Fibroblast of lung (primary cell): ENCODE results near the gene ITPK1. TPM values are rescaled to one million over a fixed set of nuclear protein-coding genes. Genes with fewer than 3 reads are reported as not detected.

ENCODE experiments used
- DNase-seq, 2 donors: peaks; one replicate each; pipeline versions ENCODE4 v3.0.0 to v3.0.0-alpha.2; 2010; ENCODE audit warnings: low read depth in 2 of 2
- H2AFZ ChIP-seq: 2 replicates; pipeline ENCODE4 v1.5.1; 2012; ENCODE audit warnings: low read length, control low read depth, inconsistent platforms
- H3K27ac ChIP-seq: 2 replicates; pipeline ENCODE4 v1.5.1; 2011; ENCODE audit warnings: low read length, control low read depth; ENCODE audit not compliant: insufficient read depth
- H3K27me3 ChIP-seq: 2 replicates; pipeline ENCODE4 v1.5.1; 2011; ENCODE audit warnings: mild to moderate bottlenecking, low read length; ENCODE audit not compliant: control insufficient read depth, insufficient read depth
- H3K36me3 ChIP-seq: 2 replicates; pipeline ENCODE4 v1.5.1; 2011; ENCODE audit warnings: low read length; ENCODE audit not compliant: control insufficient read depth, insufficient read depth
- H3K4me1 ChIP-seq: 2 replicates; pipeline ENCODE4 v1.5.1; 2011; ENCODE audit warnings: low read length; ENCODE audit not compliant: control insufficient read depth, insufficient read depth; ENCODE audit errors: extremely low read depth
- H3K4me2 ChIP-seq: 2 replicates; pipeline ENCODE4 v1.5.1; 2011; ENCODE audit warnings: low read length, control low read depth; ENCODE audit not compliant: insufficient read depth; ENCODE audit errors: extremely low read depth
- H3K4me3 ChIP-seq, 4 experiments: fragments of 200-600 bp in 1 of 4; sonication (generic) in 1 of 4; replicated peaks in 1 of 4; 2 replicates each; pipeline ENCODE4 v1.5.1; 2011 to 2016; ENCODE audit warnings: low read length in 4 of 4, low read depth in 3 of 4, mild to moderate bottlenecking in 3 of 4, control low read depth in 2 of 4, inconsistent platforms in 1 of 4, mixed read lengths in 1 of 4; ENCODE audit not compliant: insufficient read depth in 1 of 4; ENCODE audit errors: control extremely low read depth in 1 of 4
- H3K79me2 ChIP-seq: 2 replicates; pipeline ENCODE4 v1.5.1; 2012; ENCODE audit warnings: mild to moderate bottlenecking, low read length, inconsistent platforms; ENCODE audit not compliant: control insufficient read depth, insufficient read depth
- H3K9ac ChIP-seq: 2 replicates; pipeline ENCODE4 v1.5.1; 2011; ENCODE audit warnings: mild to moderate bottlenecking, low read length, control low read depth; ENCODE audit not compliant: insufficient read depth
- H3K9me3 ChIP-seq: 2 replicates; pipeline ENCODE4 v1.5.1; 2012; ENCODE audit warnings: low read depth, low read length; ENCODE audit not compliant: control insufficient read depth, insufficient read depth
- H4K20me1 ChIP-seq: 2 replicates; pipeline ENCODE4 v1.5.1; 2011; ENCODE audit warnings: low read length; ENCODE audit not compliant: control insufficient read depth, insufficient read depth; ENCODE audit errors: extremely low read depth
- CTCF ChIP-seq, 2 donors: IDR thresholded peaks in 1 of 2; conservative IDR thresholded peaks in 1 of 2; 1 replicate in 1 of 2; 2 replicates in 1 of 2; pipeline ENCODE4 v1.5.1; 2011 to 2012; ENCODE audit warnings: low read length in 2 of 2, control low read depth in 1 of 2, inconsistent platforms in 1 of 2, low read depth in 1 of 2, mild to moderate bottlenecking in 1 of 2
- EZH2 ChIP-seq: IDR thresholded peaks from 2 replicates; pipeline ENCODE4 v1.5.1; 2012; ENCODE audit warnings: low read length, control low read depth, mild to moderate bottlenecking; ENCODE audit errors: missing control alignments
- polyA plus RNA-seq, 2 donors: library from polyadenylated mRNA; depleted of rRNA in 1 of 2; stranded (reverse) in 1 of 2; unstranded in 1 of 2; fragments of >200 nt; gene quantifications; 2 replicates each; pipeline ENCODE4 v1.2.1, GENCODE V29; 2011 to 2012; ENCODE audit warnings: missing spikeins in 1 of 2
- total RNA-seq: library from RNA; depleted of rRNA; stranded (reverse); fragments of >200 nt; gene quantifications from 2 replicates; pipeline ENCODE4 v1.2.1, GENCODE V29; 2014

The ITPK1 gene
- total and polyA plus RNA-seq, 2 donors (not counting 1 experiment from before 2014, with no cell fraction given): 9.2 to 23.1 TPM

- Histone ChIP-seq H3K4me2 (no peak overlapping the region), H3K27me3 (peaks cover 4% of the 10 kb centered on the region), H2AFZ (no peak overlapping the region), H3K79me2 (no peaks in the 10 kb centered on the region), H3K4me1 (no peaks in the 10 kb centered on the region), H3K4me3 (no peak overlapping the region), H3K36me3 (no peaks in the 10 kb centered on the region), H3K27ac (no peak overlapping the region), H3K9me3 (no peaks in the 10 kb centered on the region), H4K20me1 (no peaks in the 10 kb centered on the region), H3K9ac (no peak overlapping the region)
- TF ChIP-seq CTCF (conservative IDR thresholded peaks at IDR 0.05 in 1 of 2, IDR thresholded peaks at IDR 0.05 in 1 of 2; ENCODE audit: low read depth in 1 of 2, low read length in 2 of 2) (no peak), EZH2 (no peak)
- DNase-seq: no peak
These were observed 13.2 kb upstream of the ITPK1 start for GRCh38 chr14:93128725-93129459.

GRCh38 chr14:93126111-93126510 lies 10.4 kb upstream of the ITPK1 start:
- Histone ChIP-seq H3K36me3 (no peaks in the 10 kb centered on the region), H3K4me3 (no peak overlapping the region), H3K4me2 (no peak overlapping the region), H2AFZ (no peak overlapping the region), H3K27ac (no peak overlapping the region), H3K79me2 (no peaks in the 10 kb centered on the region), H3K4me1 (no peaks in the 10 kb centered on the region), H3K9me3 (no peaks in the 10 kb centered on the region), H3K9ac (no peak overlapping the region), H4K20me1 (no peaks in the 10 kb centered on the region), H3K27me3 (peaks cover 4% of the 10 kb centered on the region)
- TF ChIP-seq EZH2 (no peak), CTCF (conservative IDR thresholded peaks at IDR 0.05 in 1 of 2, IDR thresholded peaks at IDR 0.05 in 1 of 2; ENCODE audit: low read depth in 1 of 2, low read length in 2 of 2) (no peak)
- no peak for DNase-seq

GRCh38 chr14:93122826-93123225 lies 7.1 kb upstream of the ITPK1 start:
- Histone ChIP-seq H3K4me1 (no peaks in the 10 kb centered on the region), H3K27me3 (no peaks in the 10 kb centered on the region), H3K4me3 (no peak overlapping the region), H3K9ac (no peak overlapping the region), H3K79me2 (no peaks in the 10 kb centered on the region), H3K36me3 (no peaks in the 10 kb centered on the region), H3K9me3 (no peaks in the 10 kb centered on the region), H2AFZ (no peak overlapping the region), H3K4me2 (no peak overlapping the region), H4K20me1 (no peaks in the 10 kb centered on the region), H3K27ac (no peak overlapping the region)
- DNase-seq: no peak
- TF ChIP-seq EZH2: no peak
- TF ChIP-seq CTCF (conservative IDR thresholded peaks at IDR 0.05 in 1 of 2, IDR thresholded peaks at IDR 0.05 in 1 of 2; ENCODE audit: low read depth in 1 of 2, low read length in 2 of 2): no peak
